Mesenchymal stem cell (in vitro differentiated cells and primary cell): Measurements from ENCODE around the gene CNKSR2.
A peak's percentile ranks its signal among the peaks of the same experiment; 100 is the strongest.

Experiments
- DNase-seq: peaks from one replicate; pipeline ENCODE4 v3.0.0-alpha.2; 2013
- H2AFZ ChIP-seq: one replicate; pipeline ENCODE4 v1.6.1; 2013; ENCODE audit warnings: low read depth, mild to moderate bottlenecking, control low read depth, inconsistent platforms, low read length, moderate library complexity
- H2AK5ac ChIP-seq: 2 replicates; pipeline ENCODE4 v1.6.1; 2013; ENCODE audit warnings: low read length, moderate library complexity, mild to moderate bottlenecking, inconsistent platforms; ENCODE audit not compliant: severe bottlenecking
- H2BK120ac ChIP-seq: one replicate; pipeline ENCODE4 v1.6.1; 2013; ENCODE audit warnings: low read depth, mild to moderate bottlenecking, inconsistent platforms, low read length, moderate library complexity
- H2BK12ac ChIP-seq, 2 experiments: one replicate each; pipeline ENCODE4 v1.6.1; 2013; ENCODE audit warnings: inconsistent platforms in 2 of 2, low read length in 2 of 2, mild to moderate bottlenecking in 2 of 2, moderate library complexity in 2 of 2, control low read depth in 1 of 2
- H2BK15ac ChIP-seq: one replicate; pipeline ENCODE4 v1.6.1; 2013; ENCODE audit warnings: mild to moderate bottlenecking, low read depth, inconsistent platforms; ENCODE audit not compliant: poor library complexity, severe bottlenecking
- H2BK5ac ChIP-seq: 2 replicates; pipeline ENCODE4 v1.6.1; 2013; ENCODE audit warnings: low read depth, mild to moderate bottlenecking, low read length, control low read depth, inconsistent platforms; ENCODE audit not compliant: poor library complexity, severe bottlenecking
- H3K14ac ChIP-seq, 2 experiments: one replicate each; pipeline ENCODE4 v1.6.1; 2013; ENCODE audit warnings: inconsistent platforms in 2 of 2, low read length in 2 of 2, control low read depth in 1 of 2, mild to moderate bottlenecking in 1 of 2, moderate library complexity in 1 of 2
- H3K18ac ChIP-seq, 2 experiments: one replicate each; pipeline ENCODE4 v1.6.1; 2013; ENCODE audit warnings: inconsistent platforms in 2 of 2, low read length in 2 of 2, control low read depth in 1 of 2, low read depth in 1 of 2, mild to moderate bottlenecking in 1 of 2
- H3K23ac ChIP-seq, 2 experiments: one replicate each; pipeline ENCODE4 v1.6.1; 2013; ENCODE audit warnings: inconsistent platforms in 2 of 2, low read length in 2 of 2, mild to moderate bottlenecking in 2 of 2, moderate library complexity in 2 of 2, control low read depth in 1 of 2
- H3K27ac ChIP-seq: 2 replicates; pipeline ENCODE4 v1.5.1; 2013; ENCODE audit warnings: mild to moderate bottlenecking, moderate library complexity, low read length, control low read depth, inconsistent platforms; ENCODE audit not compliant: poor library complexity, severe bottlenecking
- H3K27me3 ChIP-seq, 2 experiments: 2 replicates each; pipeline versions ENCODE4 v1.6.1 to v1.7.0; 2013; ENCODE audit warnings: low read length in 2 of 2, mild to moderate bottlenecking in 2 of 2, moderate library complexity in 2 of 2, control low read depth in 1 of 2, inconsistent platforms in 1 of 2; ENCODE audit not compliant: control insufficient read depth in 1 of 2, insufficient read depth in 1 of 2
- H3K36me3 ChIP-seq, 2 experiments: 2 replicates each; pipeline versions ENCODE4 v1.6.1 to v1.7.0; 2013; ENCODE audit warnings: low read length in 2 of 2, control low read depth in 1 of 2, inconsistent platforms in 1 of 2, low read depth in 1 of 2, mild to moderate bottlenecking in 1 of 2; ENCODE audit not compliant: insufficient read depth in 2 of 2, control insufficient read depth in 1 of 2
- H3K4ac ChIP-seq, 2 experiments: one replicate each; pipeline ENCODE4 v1.6.1; 2013; ENCODE audit warnings: inconsistent platforms in 2 of 2, low read length in 2 of 2, mild to moderate bottlenecking in 2 of 2, moderate library complexity in 2 of 2, control low read depth in 1 of 2, low read depth in 1 of 2
- H3K4me1 ChIP-seq: 2 replicates; pipeline ENCODE4 v1.6.1; 2013; ENCODE audit warnings: low read depth, low read length, control low read depth; ENCODE audit not compliant: control insufficient read depth, insufficient read depth
- H3K4me2 ChIP-seq: 2 replicates; pipeline ENCODE4 v1.6.1; 2013; ENCODE audit warnings: low read length, mild to moderate bottlenecking, inconsistent platforms; ENCODE audit not compliant: poor library complexity, severe bottlenecking
- H3K4me3 ChIP-seq, 2 experiments: 2 replicates each; pipeline versions ENCODE4 v1.5.1 to v1.7.0; 2013; ENCODE audit warnings: low read length in 2 of 2, mild to moderate bottlenecking in 2 of 2, control low read depth in 1 of 2, low read depth in 1 of 2; ENCODE audit not compliant: insufficient read depth in 1 of 2
- H3K79me1 ChIP-seq: replicated peaks from 2 replicates; pipeline ENCODE4 v1.6.1; 2013; ENCODE audit warnings: mild to moderate bottlenecking, control low read depth, low read length, inconsistent platforms; ENCODE audit not compliant: poor library complexity, severe bottlenecking
- H3K9ac ChIP-seq: 2 replicates; pipeline ENCODE4 v1.7.0; 2013; ENCODE audit warnings: mild to moderate bottlenecking, low read length, moderate library complexity
- H3K9me3 ChIP-seq: 2 replicates; pipeline ENCODE4 v1.7.0; 2013; ENCODE audit warnings: mild to moderate bottlenecking, low read length; ENCODE audit not compliant: control insufficient read depth
- H4K8ac ChIP-seq: one replicate; pipeline ENCODE4 v1.6.1; 2013; ENCODE audit warnings: inconsistent platforms, mild to moderate bottlenecking, low read length, moderate library complexity
- H4K91ac ChIP-seq: one replicate; pipeline ENCODE4 v1.6.1; 2013; ENCODE audit warnings: mild to moderate bottlenecking, low read length, inconsistent platforms
- WGBS: methylation state at CpG from one replicate; pipeline ENCODE4 v1.1.7; 2013; ENCODE audit warnings: mixed read lengths; 5-methylcytosine and 5-hydroxymethylcytosine counted together

CNKSR2 gene

DNA sequence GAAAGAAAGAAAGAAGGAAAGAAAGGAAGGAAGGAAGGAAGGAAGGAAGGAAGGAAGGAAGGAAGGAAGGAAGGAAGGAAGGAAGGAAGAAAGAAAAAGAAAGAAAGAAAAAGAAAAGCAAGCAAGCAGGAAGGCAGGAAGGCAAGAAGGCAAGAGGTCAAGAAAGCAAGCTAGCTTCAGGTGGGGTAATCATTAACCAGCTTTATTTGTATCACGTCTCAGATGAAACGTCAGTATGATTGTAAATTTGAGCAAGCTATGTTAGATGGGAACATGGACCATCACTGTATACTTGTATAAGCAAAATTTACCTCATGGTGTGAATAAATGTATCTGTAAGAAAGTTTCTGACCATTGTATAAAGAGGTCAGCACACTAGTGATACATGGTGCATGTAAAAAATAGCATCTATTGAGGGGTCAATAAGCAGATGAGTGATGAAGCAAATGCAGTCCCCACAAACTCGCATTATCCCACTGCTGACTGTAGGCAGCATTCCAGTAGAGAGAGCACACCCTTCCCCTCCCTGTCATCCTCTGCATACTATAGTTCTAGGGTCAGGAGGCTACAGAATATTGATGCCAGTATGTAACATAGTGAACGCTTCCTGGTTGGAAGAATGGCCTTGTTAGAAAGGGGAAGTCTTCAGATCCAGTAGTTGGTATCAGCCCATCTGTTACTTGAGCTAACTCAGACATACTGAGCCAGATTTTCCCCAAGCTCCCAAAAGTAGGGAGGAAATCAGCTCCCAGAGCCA, 300.4 kb downstream of the CNKSR2 start:
- H3K27me3 ChIP-seq = peaks cover 0 to 3% of the 10 kb centered on the region in 2 experiments
- no peak overlapping the region for H3K27ac ChIP-seq
- no peak overlapping the region for H3K23ac ChIP-seq
- no peak overlapping the region for H2AK5ac ChIP-seq
- no peak for DNase-seq
- no peak overlapping the region for H4K8ac ChIP-seq
- H3K36me3 ChIP-seq = no peaks in the 10 kb centered on the region
- no peak overlapping the region for H2BK15ac ChIP-seq
- H3K4ac ChIP-seq = no peak overlapping the region
- no peak overlapping the region for H4K91ac ChIP-seq
- H3K79me1 ChIP-seq = no peaks in the 10 kb centered on the region
- H3K18ac ChIP-seq = no peak overlapping the region
- H3K4me3 ChIP-seq = no peak overlapping the region
- H3K14ac ChIP-seq = no peak overlapping the region
- H2BK5ac ChIP-seq = no peak overlapping the region
- no peak overlapping the region for H2AFZ ChIP-seq
- H3K9ac ChIP-seq = no peak overlapping the region
- peaks cover 5% of the 10 kb centered on the region for H3K9me3 ChIP-seq
- H3K4me1 ChIP-seq = no peaks in the 10 kb centered on the region
- 90% methylated on average over 1 of the region's 4 CpGs for WGBS
- H3K4me2 ChIP-seq = no peak overlapping the region
- H2BK12ac ChIP-seq = no peak overlapping the region
- H2BK120ac ChIP-seq = no peak overlapping the region

DNA sequence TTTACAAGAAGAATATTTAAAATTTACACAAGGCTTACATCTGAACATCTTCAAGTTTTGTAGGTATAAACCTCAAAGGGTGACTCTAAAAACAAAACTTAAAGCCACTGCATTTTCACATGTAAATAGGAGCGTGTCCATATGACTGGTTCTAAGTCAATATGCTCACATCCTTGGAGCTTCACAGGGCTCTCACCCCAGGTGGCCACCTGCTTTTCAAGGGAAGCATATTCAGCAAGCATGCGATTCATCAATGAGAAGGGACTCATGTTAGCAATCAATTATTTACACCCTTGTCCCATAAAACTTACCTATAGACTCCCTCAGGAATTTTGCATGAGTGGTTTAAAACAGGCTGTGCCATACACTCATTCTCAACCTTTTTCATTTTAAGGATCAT, 301.7 kb downstream of the CNKSR2 start:
- WGBS = 70% methylated on average over 2 of the region's 2 CpGs
- Histone ChIP-seq H3K9ac (no peak overlapping the region), H2AK5ac (no peak overlapping the region), H3K4ac (no peak overlapping the region), H3K4me1 (no peaks in the 10 kb centered on the region), H3K18ac (no peak overlapping the region), H2BK12ac (no peak overlapping the region), H4K8ac (no peak overlapping the region), H3K9me3 (peaks cover 5% of the 10 kb centered on the region), H3K36me3 (no peaks in the 10 kb centered on the region), H2AFZ (no peak overlapping the region), H2BK5ac (no peak overlapping the region), H2BK120ac (no peak overlapping the region), H3K4me3 (no peak overlapping the region), H4K91ac (no peak overlapping the region), H3K4me2 (no peak overlapping the region), H3K14ac (no peak overlapping the region), H3K79me1 (no peaks in the 10 kb centered on the region), H3K27me3 (peaks cover 0 to 3% of the 10 kb centered on the region in 2 experiments), H2BK15ac (no peak overlapping the region), H3K27ac (no peak overlapping the region), H3K23ac (no peak overlapping the region)
- no peak for DNase-seq

GRCh38 chrX:21678048-21678612, 303.9 kb downstream of the CNKSR2 start:
- H2BK120ac ChIP-seq = no peak overlapping the region
- no peak overlapping the region for H3K18ac ChIP-seq
- no peak overlapping the region for H4K8ac ChIP-seq
- H3K79me1 ChIP-seq = no peaks in the 10 kb centered on the region
- no peak overlapping the region for H2AK5ac ChIP-seq
- peaks cover 0 to 3% of the 10 kb centered on the region in 2 experiments for H3K27me3 ChIP-seq
- H3K23ac ChIP-seq = no peak overlapping the region
- H3K4me3 ChIP-seq = no peak overlapping the region
- no peak for DNase-seq
- no peak overlapping the region for H3K14ac ChIP-seq
- no peaks in the 10 kb centered on the region for H3K36me3 ChIP-seq
- no peak overlapping the region for H3K27ac ChIP-seq
- no peak overlapping the region for H2BK15ac ChIP-seq
- H2BK5ac ChIP-seq = no peak overlapping the region
- no peak overlapping the region for H3K9ac ChIP-seq
- H2BK12ac ChIP-seq = no peak overlapping the region
- H3K4me1 ChIP-seq = no peaks in the 10 kb centered on the region
- H2AFZ ChIP-seq = no peak overlapping the region
- 87% methylated on average over 3 of the region's 4 CpGs for WGBS
- peaks cover 5% of the 10 kb centered on the region for H3K9me3 ChIP-seq
- no peak overlapping the region for H3K4me2 ChIP-seq
- no peak overlapping the region for H3K4ac ChIP-seq
- H4K91ac ChIP-seq = no peak overlapping the region

DNA sequence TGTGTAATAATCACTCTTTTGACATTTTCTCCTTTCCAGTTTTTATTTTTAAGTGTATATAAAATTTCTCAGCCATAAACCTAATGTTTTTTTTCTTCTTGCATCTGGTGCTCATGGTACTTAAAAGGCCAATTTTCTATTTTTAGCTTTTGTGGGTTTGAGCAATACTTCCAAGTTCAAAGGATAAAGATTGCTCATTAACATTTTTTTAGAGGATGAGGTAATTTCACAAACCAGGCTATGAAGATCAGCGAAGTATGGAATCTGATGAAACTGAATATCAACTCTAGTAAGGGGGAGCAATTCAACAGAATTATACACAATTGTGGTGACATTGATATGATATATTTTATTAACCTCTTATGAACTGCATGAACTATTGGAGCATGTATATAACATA, 309.7 kb downstream of the CNKSR2 start:
- Histone ChIP-seq H3K79me1 (no peaks in the 10 kb centered on the region), H3K27me3 (no peaks in the 10 kb centered on the region), H3K4me1 (no peaks in the 10 kb centered on the region), H3K9ac (peak overlapping the region; percentile 12), H4K8ac (no peak overlapping the region), H3K18ac (no peak overlapping the region), H3K14ac (no peak overlapping the region), H3K27ac (no peak overlapping the region), H2AK5ac (no peak overlapping the region), H2BK120ac (no peak overlapping the region), H4K91ac (no peak overlapping the region), H3K36me3 (no peaks in the 10 kb centered on the region), H3K4me3 (no peak overlapping the region), H3K23ac (no peak overlapping the region), H2BK5ac (no peak overlapping the region), H3K4ac (no peak overlapping the region), H3K9me3 (no peaks in the 10 kb centered on the region), H3K4me2 (no peak overlapping the region), H2AFZ (no peak overlapping the region), H2BK12ac (no peak overlapping the region), H2BK15ac (no peak overlapping the region)
- DNase-seq = peak; percentile 16
- no CpG with 5 or more reads among the region's 1 CpG for WGBS
